HG03520 (cell line): ENCODE data around the gene GNPNAT1.
"Not testable (repeated sequence)": the region's sequence is repeated elsewhere in the genome, so short reads cannot be mapped to it uniquely, and the experiment has no call there.

Source experiments
- ATAC-seq: cut with Tn5 transposase; IDR thresholded peaks from one replicate; pipeline ENCODE4 v1.9.1; 2021; ENCODE audit warnings: mild to moderate bottlenecking, moderate library complexity; ENCODE audit not compliant: unreplicated experiment

The GNPNAT1 gene

GRCh38 chr14:52790011-52790755, 1.2 kb downstream of the GNPNAT1 start:
- ATAC-seq = no peak

DNA sequence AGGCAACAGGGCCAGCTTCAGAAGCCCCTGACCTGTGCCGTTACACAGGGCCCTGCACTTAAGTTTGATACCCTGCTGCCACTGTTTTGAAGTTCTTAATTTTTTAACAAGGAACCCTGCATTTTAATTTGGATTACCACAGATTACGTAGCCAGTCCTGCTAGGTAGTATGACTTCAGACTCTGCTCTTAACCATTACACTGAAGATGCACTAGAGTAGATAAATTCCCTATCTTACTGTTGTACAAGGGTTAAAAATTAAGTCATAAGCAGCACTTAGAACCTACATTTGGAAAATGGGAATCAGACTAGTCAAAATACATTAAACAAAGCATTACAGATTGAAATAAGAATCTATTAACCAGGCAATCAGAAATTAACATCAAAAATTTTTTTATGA, 2.3 kb downstream of the GNPNAT1 start:
- no peak for ATAC-seq

DNA sequence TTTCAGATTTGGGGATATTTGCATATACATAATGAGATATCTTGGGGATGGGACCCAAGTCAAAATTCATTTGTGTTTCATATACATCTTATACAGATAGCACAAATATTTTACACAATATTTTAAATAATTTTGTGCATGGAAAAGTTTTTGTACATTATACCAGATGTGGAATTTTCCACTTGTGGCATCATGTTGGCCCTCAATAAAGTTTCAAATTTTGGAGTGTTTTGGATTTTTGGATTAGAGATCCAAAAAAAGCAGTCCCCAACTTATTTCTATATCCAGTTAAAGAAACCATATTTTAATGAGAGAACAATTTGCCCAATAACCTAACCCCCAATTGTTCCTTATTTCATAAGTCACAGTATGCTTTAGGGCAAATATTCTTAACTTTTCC, 4.5 kb downstream of the GNPNAT1 start:
- ATAC-seq = no peak

GRCh38 chr14:52783206-52783605, 8.2 kb downstream of the GNPNAT1 start:
- no peak for ATAC-seq

DNA sequence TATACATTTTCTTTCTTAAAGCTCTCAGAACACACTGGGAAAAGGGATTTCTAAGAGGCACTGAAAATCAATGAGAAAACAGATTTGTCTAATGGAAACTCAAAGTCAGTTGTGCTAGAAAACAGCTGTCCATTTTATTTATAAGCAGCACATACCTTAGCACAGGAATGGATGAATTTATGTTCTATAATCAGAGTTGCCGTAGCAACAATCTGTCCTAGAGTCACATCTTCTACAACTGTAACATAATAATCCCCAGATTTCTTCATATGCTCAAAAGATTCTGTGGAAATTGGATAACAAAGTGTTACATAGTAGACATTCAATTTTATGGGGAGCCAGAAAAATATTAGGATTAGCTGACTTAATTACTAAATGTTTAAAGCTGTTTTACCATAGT, 9.8 kb downstream of the GNPNAT1 start:
- no peak for ATAC-seq

- no peak for ATAC-seq
These were observed 10.5 kb downstream of the GNPNAT1 start for GRCh38 chr14:52780893-52781292.

- ATAC-seq = no peak
These were observed 12.7 kb downstream of the GNPNAT1 start for GRCh38 chr14:52778702-52779101.

DNA sequence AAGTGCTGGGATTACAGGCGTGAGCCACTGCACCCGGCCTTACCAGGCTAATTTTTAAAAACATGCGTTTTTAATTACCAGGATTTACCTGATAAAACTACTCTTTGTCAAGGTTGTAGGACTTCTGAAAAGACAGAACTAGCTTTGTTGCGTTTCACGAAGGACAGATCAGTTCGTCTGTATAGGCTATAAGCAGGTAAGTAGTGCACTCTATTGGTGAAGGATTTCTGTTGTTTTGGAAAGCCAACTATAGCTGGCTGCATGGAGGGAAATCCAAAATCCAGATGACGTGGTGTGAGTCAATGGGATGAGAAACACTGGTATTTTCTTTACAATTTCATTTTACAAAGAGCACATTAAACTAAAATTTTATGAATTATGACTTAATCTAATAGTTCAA, 14.6 kb downstream of the GNPNAT1 start:
- ATAC-seq = no peak

DNA sequence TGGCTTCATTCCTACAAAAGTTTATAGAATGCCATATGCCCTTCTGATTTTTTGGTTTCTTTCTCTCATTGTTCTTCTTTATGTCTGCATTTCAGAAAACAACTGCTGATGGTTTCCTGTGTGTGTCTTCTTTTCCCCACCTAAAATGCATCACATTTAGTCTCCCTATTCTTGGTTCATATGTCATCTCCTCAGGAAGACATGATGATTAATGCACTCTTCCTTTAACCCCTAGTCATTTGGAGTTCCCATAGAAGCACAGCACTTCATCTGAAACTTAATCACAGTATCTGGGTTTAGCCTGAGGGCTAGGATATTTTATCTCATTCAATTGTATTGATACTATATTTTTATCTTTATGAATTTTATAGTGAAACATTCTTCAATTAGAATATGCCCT, 21.5 kb downstream of the GNPNAT1 start:
- no peak for ATAC-seq

GRCh38 chr14:52767058-52767833, 24.2 kb downstream of the GNPNAT1 start:
- no peak for ATAC-seq

DNA sequence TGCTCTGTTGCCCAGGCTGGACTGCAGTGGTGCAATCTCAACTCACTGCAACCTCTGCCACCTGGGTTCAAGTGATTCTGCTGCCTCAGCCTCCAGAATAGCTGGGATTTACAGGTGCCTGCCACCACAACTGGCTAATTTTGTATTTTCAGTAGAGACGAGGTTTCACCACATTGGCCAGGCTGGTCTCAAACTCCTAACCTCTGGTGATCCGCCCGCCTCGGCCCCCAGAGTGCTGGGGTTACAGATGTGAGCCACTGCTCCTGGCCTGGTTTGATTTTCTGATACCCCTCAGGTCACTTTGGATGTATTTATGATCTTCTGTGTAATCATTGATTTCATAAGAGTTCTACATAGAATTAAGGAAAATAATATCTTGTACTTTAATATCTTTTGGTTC, 28.5 kb downstream of the GNPNAT1 start:
- ATAC-seq = not testable (repeated sequence)

- ATAC-seq = no peak
These were observed 32.3 kb downstream of the GNPNAT1 start for GRCh38 chr14:52759145-52759544.

DNA sequence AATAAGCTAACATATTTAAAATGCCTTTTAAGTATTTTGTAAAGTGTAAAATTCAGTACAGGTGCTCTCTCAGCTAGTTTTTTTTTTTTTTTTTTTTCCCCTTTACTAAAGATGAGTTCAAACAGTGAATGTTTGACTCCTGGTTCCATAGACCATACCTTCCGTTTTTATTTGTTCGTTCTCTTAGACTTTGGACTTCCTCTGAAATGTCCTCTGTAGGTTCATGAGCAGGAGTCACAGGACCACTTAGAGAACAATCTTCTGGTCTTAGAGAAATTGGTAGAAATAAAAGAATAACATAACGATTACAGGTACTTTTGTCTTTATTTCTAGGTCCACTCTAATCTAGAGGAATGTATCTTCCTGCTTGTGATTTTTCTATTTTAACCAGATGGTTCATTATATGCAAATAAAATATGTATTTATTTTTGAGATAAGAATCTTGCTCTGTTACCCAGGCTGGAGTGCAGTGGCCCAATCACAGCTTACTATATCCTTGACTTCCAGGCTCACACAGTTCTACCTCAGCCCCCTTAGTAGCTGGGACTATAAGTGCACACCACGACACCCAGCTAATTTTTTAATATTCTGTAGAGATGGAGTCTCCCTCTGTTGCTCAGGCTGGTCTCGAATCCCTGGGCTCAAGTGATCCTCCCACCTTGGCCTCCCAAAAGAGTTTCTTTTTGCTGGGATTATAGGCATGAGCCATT, 35.6 kb downstream of the GNPNAT1 start:
- no peak for ATAC-seq

- no peak for ATAC-seq
These were observed 42.6 kb downstream of the GNPNAT1 start for GRCh38 chr14:52748647-52749292.

- ATAC-seq = no peak
These were observed 49.5 kb downstream of the GNPNAT1 start for GRCh38 chr14:52741865-52742264.

DNA sequence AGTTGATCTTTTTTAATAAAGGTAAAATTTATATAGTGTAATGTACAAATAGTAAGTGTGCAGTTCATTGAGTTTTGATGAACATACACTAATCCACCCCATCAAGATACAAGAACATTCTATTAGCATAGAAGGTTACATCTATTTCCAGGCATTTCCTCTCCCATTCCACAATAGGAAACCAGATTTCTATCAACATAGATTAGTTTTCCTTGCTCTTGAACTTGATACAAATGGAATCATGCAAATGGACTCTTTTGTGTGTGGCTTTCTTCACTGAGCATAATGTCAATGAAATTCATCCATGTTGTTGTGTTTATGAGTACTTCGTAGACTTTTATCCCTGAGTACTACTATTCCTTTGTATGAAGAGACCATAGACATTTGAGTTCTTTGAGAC, 50.7 kb downstream of the GNPNAT1 start:
- no peak for ATAC-seq

DNA sequence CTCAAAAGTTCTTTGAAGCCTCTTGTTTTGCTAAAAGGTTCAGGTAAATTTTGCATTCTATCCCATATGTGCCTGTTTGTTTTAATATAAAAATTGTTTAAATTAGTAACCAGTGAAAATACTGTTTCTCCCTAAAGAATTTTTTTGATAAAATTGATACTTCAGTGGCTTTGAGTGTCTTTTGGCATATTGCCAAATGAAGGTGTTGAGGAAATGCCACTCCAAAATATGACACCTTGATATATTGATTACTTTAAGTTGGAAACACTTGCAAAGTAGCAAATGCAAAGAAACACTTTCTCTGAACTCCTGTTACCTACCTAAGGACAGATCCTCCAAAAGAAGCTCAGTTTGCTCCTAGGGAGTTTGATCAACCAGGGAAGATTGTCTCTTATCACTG, 53.0 kb downstream of the GNPNAT1 start:
- ATAC-seq = no peak

- no peak for ATAC-seq
These were observed 55.4 kb downstream of the GNPNAT1 start for GRCh38 chr14:52735921-52736489.

DNA sequence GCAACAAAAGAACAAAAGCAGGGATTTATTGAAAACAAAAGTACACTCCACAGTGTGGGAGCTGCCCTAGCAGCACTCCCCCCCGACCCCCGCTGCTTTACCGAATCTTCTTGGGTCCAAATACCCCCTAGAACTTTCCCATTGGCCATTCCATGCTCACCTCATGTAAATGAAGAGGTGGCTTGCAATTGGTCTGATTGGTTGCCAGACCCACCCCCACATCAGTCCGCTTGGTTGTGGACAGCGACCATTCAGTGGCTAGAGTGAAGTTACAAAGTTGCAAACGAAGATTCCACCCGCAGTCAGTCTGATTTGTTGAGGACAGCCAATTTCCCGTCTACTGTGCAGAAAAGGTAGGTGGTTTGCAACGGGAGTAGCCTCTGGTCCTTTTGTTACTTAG, 57.6 kb downstream of the GNPNAT1 start:
- no peak for ATAC-seq

DNA sequence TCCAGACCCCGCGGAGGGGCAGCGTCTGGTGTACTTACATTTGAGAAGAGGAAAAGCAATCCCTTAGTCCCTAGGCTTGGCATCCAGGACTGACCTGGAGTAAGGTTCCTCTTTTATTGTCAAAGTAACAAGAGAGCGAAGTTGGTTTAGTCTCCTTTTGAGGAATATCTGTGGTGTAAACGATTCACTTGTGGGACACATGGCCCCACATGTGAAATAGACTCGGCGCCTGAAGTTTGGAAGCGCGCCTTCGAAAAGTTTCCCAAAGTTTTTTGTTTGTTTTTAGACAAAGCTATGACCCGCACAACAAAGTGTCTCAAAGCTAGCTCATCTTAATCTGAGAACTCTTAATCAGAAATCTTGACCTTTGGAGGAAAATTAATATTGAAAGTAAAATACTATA, 60.7 kb downstream of the GNPNAT1 start:
- ATAC-seq = no peak
